OCI-LY7 (cell line): Measurements from ENCODE around the gene NINL. TPM values are rescaled to one million over a fixed set of nuclear protein-coding genes. Genes with fewer than 3 reads are reported as not detected.

Experiments used
- BruUV-seq: library from RNA; stranded (reverse); fragments of 400-500 nt; replicated peaks from 2 replicates; lab custom pipeline; 2021; lab: Mats Ljungman, UMichigan
- CTCF ChIA-PET: fragments of 300-600 bp; sonication (Branson Sonifier 250); formaldehyde crosslinking; loops from one replicate; lab custom pipeline; 2022; ENCODE audit warnings: antibody characterized with exemption; ENCODE audit not compliant: unreplicated experiment; lab: Charles Lee
- POLR2A ChIA-PET: fragments of 300-600 bp; sonication (Branson Sonifier 250); formaldehyde crosslinking; loops from one replicate; lab custom pipeline; 2022; ENCODE audit warnings: antibody characterized with exemption; lab: Charles Lee
- DNase-seq: peaks from one replicate; pipeline ENCODE4 v3.0.0-alpha.2; 2015; ENCODE audit warnings: low spot score
- H2AFZ ChIP-seq: fragments of 200-600 bp; sonication (generic), shearing (Covaris generic); 2 replicates; pipeline ENCODE4 v1.6.1; 2014; ENCODE audit warnings: mild to moderate bottlenecking, antibody characterized with exemption, low read length, moderate library complexity
- H3K27ac ChIP-seq: fragments of 200-600 bp; sonication (generic); 2 replicates; pipeline ENCODE4 v1.5.1; 2014; ENCODE audit warnings: mixed run types, low read depth, mild to moderate bottlenecking, moderate library complexity, low read length, inconsistent platforms; ENCODE audit not compliant: poor library complexity, severe bottlenecking
- H3K36me3 ChIP-seq: fragments of 200-600 bp; sonication (generic); 2 replicates; pipeline ENCODE4 v1.6.1; 2014; ENCODE audit warnings: mild to moderate bottlenecking, antibody characterized with exemption, low read length, moderate library complexity, mixed read lengths; ENCODE audit not compliant: insufficient read depth
- H3K4me1 ChIP-seq: fragments of 200-600 bp; sonication (generic); 2 replicates; pipeline ENCODE4 v1.5.1; 2014; ENCODE audit warnings: mild to moderate bottlenecking, low read length; ENCODE audit not compliant: insufficient read depth, poor library complexity, severe bottlenecking
- H3K4me2 ChIP-seq: fragments of 200-600 bp; sonication (generic); 2 replicates; pipeline ENCODE4 v1.6.1; 2014; ENCODE audit warnings: mild to moderate bottlenecking, low read length
- H3K4me3 ChIP-seq: fragments of 200-600 bp; sonication (generic); 2 replicates; pipeline ENCODE4 v1.5.1; 2014; ENCODE audit warnings: mild to moderate bottlenecking, low read depth, low read length; ENCODE audit not compliant: poor library complexity, severe bottlenecking
- H3K79me2 ChIP-seq: fragments of 200-600 bp; sonication (generic); 2 replicates; pipeline ENCODE4 v1.6.1; 2016; ENCODE audit warnings: low read depth, mild to moderate bottlenecking, low read length, moderate library complexity, mixed read lengths; ENCODE audit not compliant: insufficient read depth
- H3K9me2 ChIP-seq: fragments of 200-600 bp; sonication (generic); 2 replicates; pipeline ENCODE4 v1.6.1; 2016; ENCODE audit warnings: mild to moderate bottlenecking, low read length, mixed read lengths; ENCODE audit not compliant: insufficient read depth
- H3K9me3 ChIP-seq: fragments of 200-600 bp; sonication (generic); 2 replicates; pipeline ENCODE4 v1.6.1; 2014; ENCODE audit warnings: mild to moderate bottlenecking, mixed run types, low read length, mixed read lengths
- H4K20me1 ChIP-seq: fragments of 200-600 bp; sonication (generic); 2 replicates; pipeline ENCODE4 v1.6.1; 2014; ENCODE audit warnings: mild to moderate bottlenecking, antibody characterized with exemption, low read length, moderate library complexity, mixed read lengths; ENCODE audit not compliant: insufficient read depth
- EZH2phosphoT487 ChIP-seq: fragments of 200-600 bp; sonication (generic); IDR thresholded peaks from 2 replicates; pipeline ENCODE4 v1.6.1; 2018; ENCODE audit warnings: low read depth, borderline replicate concordance, mild to moderate bottlenecking, mixed run types, antibody characterized with exemption, low read length, moderate library complexity, mixed read lengths
- intact Hi-C: fragments of 100-400 bp; cut with micrococcal nuclease; formaldehyde crosslinking; loops from one replicate; pipeline ENCODE4 v1.10.0; 2022; ENCODE audit not compliant: unreplicated experiment
- total RNA-seq, 2 experiments: library from RNA; depleted of rRNA in 1 of 2; stranded (reverse); fragments of >200 nt in 1 of 2; shearing (Covaris generic) in 1 of 2; gene quantifications; 2 replicates each; pipeline ENCODE4 v1.2.3, GENCODE V29; 2014 to 2022
- TF ChIP-seq, protein P1 (sequence below): fragments of 200-600 bp; sonication (generic); conservative IDR thresholded peaks from 2 replicates; pipeline ENCODE4 v1.5.1; 2014; ENCODE audit warnings: mild to moderate bottlenecking, antibody characterized with exemption, low read length, moderate library complexity, mixed read lengths

NINL gene
- total RNA-seq, 2 experiments from 2014 or later: 0.06 to 0.55 TPM

DNA sequence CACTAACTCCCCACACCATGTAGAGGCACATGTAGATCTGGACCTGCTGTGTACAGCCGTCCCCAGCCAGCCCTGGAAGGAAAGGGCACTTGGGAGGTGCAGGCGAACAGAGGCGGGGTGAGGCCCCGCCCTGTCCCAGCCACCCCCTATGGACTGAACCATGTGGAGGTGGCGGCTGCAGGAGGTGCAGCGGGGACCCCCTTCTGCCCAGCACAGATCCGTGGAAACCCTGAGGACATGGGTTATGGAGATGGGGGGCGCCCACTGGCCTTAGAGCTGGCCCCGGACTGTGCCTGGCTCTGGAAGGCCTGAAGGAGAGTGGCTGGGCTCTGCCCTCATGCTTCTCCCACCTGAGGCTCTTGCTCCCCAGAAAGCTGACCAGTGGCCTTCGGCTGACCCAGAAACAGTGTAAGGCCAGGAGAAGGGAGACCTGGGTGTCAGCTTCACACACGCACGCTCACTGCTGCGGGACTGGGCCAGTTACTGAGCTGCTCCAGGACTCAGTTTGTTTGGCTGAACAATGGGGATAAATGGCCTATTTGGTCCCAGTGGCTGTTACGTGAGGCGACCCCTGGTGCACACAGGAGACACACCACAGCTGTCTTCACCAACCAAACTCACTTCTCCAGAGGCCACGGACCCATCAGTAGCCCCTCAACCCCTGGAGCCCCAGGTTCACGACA is 90.7 kb downstream of the NINL start:
- TF ChIP-seq, protein P1, sequence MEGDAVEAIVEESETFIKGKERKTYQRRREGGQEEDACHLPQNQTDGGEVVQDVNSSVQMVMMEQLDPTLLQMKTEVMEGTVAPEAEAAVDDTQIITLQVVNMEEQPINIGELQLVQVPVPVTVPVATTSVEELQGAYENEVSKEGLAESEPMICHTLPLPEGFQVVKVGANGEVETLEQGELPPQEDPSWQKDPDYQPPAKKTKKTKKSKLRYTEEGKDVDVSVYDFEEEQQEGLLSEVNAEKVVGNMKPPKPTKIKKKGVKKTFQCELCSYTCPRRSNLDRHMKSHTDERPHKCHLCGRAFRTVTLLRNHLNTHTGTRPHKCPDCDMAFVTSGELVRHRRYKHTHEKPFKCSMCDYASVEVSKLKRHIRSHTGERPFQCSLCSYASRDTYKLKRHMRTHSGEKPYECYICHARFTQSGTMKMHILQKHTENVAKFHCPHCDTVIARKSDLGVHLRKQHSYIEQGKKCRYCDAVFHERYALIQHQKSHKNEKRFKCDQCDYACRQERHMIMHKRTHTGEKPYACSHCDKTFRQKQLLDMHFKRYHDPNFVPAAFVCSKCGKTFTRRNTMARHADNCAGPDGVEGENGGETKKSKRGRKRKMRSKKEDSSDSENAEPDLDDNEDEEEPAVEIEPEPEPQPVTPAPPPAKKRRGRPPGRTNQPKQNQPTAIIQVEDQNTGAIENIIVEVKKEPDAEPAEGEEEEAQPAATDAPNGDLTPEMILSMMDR: no peak
- no peak for TF ChIP-seq EZH2phosphoT487
- H3K9me2 ChIP-seq: no peaks in the 10 kb centered on the region
- DNase-seq: no peak
- H2AFZ ChIP-seq: no peak overlapping the region
- no peak overlapping the region for H3K4me2 ChIP-seq
- no peaks in the 10 kb centered on the region for H3K36me3 ChIP-seq
- H3K4me1 ChIP-seq: no peaks in the 10 kb centered on the region
- BruUV-seq: no TSS peak
- no peak overlapping the region for H3K4me3 ChIP-seq
- no peaks in the 10 kb centered on the region for H4K20me1 ChIP-seq
- ChIA-PET POLR2A (no interaction called here), CTCF (no interaction called here)
- no peaks in the 10 kb centered on the region for H3K79me2 ChIP-seq
- H3K27ac ChIP-seq: no peak overlapping the region
- H3K9me3 ChIP-seq: no peaks in the 10 kb centered on the region
- intact Hi-C loops: no loop called here

GRCh38 chr20:25493748-25494505 is 91.4 kb downstream of the NINL start:
- Histone ChIP-seq H3K4me3 (no peak overlapping the region), H4K20me1 (no peaks in the 10 kb centered on the region), H3K36me3 (no peaks in the 10 kb centered on the region), H3K4me2 (no peak overlapping the region), H3K4me1 (no peaks in the 10 kb centered on the region), H3K9me2 (no peaks in the 10 kb centered on the region), H2AFZ (no peak overlapping the region), H3K9me3 (no peaks in the 10 kb centered on the region), H3K27ac (no peak overlapping the region), H3K79me2 (no peaks in the 10 kb centered on the region)
- no peak for DNase-seq
- intact Hi-C loops: no loop called here
- POLR2A ChIA-PET: no interaction called here
- CTCF ChIA-PET: no interaction called here
- no peak for TF ChIP-seq EZH2phosphoT487
- TF ChIP-seq, protein P1: no peak
- BruUV-seq: no TSS peak

DNA sequence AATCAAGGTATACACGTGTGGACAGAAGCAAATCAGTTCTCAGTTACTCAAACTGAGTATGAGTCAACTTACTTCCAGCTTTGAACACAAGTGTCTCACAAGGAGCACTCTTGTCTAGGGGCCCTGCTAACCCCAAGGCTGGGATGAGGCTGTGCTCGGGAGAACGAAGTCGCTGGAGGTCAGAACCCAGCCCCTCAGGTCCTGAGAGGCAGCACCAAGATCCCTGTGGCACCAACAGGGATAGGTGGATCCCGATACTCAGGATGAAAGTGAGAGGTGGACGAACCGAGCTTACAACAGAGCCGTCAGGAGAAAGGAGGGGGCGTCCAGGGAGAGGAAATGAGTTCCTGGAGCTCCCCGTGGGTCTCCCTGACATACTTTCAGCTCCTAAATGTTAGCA is 92.2 kb downstream of the NINL start:
- intact Hi-C loops: no loop called here
- POLR2A ChIA-PET: interaction anchor here (0.6 kb wide), 1 partner anchor 70 kb away, joined by 3 read pairs; no protein-coding TSS in a partner anchor

More for the DNA sequence above, 92.2 kb downstream of the NINL start:
- Histone ChIP-seq H3K4me1 (no peaks in the 10 kb centered on the region), H3K79me2 (no peaks in the 10 kb centered on the region), H3K9me2 (no peaks in the 10 kb centered on the region), H3K4me3 (no peak overlapping the region), H3K27ac (no peak overlapping the region), H3K9me3 (no peaks in the 10 kb centered on the region), H3K36me3 (no peaks in the 10 kb centered on the region), H4K20me1 (no peaks in the 10 kb centered on the region), H3K4me2 (no peak overlapping the region), H2AFZ (no peak overlapping the region)
- DNase-seq: no peak
- no peak for TF ChIP-seq EZH2phosphoT487
- TF ChIP-seq, protein P1: no peak
- no TSS peak for BruUV-seq
- CTCF ChIA-PET: no interaction called here
